ENCODE measurements around the gene MLLT3.

The MLLT3 gene

DNA sequence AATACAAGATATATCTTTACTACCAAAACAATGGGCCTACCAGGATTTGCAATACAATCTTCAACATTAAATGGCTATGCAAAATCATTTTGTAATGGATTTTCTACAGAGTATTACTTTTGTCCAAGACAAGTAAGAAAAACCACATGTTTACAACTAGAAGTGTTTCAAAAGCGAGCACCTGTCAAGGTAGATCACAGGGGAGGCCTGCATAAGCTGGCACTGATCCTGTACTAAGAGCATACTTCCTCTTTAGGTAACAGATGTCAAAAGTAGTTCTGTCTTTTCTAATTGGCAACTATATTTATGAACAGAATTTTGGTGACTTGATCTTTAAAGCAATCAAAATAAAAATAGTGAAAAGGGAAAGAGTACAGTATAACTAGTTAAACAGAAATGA lies 249.0 kb downstream of the MLLT3 start:
- DNase-seq: no peak

- DNase-seq: no peak
These were observed 252.9 kb downstream of the MLLT3 start for GRCh38 chr9:20369391-20369790.

DNA sequence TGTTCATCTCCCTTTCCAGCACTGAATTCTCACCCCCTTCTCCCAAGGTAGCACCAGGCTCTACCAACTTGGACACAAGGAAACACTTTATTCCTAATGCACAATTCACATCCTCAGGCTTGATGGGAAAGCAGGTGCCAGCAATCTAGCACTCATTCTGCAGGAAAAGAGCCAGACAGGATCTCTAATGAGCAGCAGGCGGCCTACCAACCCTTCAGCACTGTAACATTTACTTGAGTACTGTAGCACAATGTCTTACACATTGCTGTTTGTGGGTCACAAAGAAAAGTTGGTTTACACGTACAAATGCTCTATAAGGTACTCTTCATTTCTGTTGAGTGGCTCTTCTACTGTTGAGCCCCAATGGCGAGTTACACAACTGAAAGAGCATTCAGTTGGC lies 254.4 kb downstream of the MLLT3 start:
- no peak for DNase-seq

GRCh38 chr9:20364959-20365358 lies 257.3 kb downstream of the MLLT3 start:
- DNase-seq: no peak

DNA sequence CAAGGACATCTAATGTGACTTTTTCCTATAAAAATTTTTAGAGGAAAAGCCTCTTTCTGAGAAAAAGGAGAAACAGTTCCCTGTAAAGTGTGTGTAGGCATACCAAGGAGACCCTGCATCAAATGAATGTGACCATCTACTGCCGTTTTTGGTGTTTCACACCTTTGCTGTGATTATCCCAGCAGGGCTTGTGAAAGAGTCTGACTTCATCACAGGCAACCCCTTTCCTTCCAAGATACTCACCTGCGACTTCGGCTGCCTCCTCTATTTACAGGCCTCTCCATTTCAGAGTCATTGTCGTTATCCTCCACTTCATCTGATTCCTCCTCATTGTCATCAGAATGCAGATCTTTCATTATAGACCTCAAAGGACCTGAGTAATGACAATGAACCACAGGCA lies 259.1 kb downstream of the MLLT3 start:
- DNase-seq: no peak

DNA sequence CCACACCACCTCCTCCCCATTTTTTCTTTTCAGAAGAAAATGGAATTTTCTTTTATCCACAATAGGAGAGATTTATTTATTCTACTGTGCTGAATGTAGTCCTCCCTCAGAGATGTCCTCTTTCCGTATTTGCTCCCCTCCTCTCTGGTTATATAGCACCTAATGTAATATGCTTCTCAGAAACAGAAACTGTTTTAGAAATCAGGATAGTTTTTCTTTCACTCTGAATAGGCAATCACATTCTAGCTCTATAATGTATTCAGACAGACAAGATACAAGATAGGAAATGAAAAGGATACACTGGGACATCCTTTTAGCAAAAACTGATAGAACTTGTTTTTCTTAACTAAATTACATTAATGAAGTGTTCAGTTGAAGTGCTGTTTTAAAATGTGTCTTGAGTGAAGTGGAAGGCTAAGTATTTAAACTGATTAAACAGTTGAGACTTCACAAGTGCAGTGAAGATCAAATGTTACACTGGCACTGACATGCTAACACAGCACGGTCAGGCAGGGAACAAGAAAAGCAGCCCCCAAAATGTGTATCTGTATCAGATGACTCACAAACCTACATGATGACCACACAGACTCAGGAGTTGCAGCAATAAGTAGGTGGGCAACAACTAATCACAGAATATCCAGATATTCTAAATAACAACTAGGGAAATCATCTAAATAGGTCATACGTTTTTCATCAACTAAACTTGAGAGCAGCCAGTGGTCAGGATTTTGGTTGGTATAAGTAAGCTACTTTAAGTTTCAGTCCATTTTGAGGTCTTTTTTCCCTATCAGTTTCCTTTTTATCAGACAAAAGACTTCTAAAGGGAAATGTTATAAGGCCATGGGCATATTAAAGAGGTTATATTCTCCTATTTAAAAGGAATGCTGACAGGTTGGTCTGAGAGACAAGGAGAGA lies 260.4 kb downstream of the MLLT3 start:
- no peak for DNase-seq

- no peak for DNase-seq
These were observed 261.1 kb downstream of the MLLT3 start for GRCh38 chr9:20361229-20361628.

DNA sequence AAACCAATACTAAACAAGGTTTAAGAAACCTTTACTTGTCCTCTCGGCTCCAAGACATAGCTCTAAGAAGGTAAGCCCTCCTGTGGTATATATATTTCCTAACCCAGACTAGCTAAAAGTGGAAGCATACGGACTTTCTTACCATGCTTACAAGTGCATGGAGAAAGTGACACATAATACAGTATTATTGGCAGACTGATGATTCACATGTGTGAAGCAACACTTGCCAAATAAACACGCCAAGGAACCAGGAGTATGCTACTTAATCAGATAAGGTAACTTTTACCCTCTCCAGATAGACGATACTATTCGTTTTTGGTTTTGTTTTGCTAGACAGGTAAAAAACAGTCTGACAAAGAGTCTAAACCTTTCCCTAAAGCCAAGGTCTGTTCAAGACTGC lies 264.1 kb downstream of the MLLT3 start:
- no peak for DNase-seq

- no peak for DNase-seq
These were observed 265.3 kb downstream of the MLLT3 start for GRCh38 chr9:20357037-20357432.

GRCh38 chr9:20356403-20357036 lies 265.8 kb downstream of the MLLT3 start:
- peak; percentile 53 to 54 for DNase-seq

GRCh38 chr9:20355022-20355421 lies 267.3 kb downstream of the MLLT3 start:
- no peak for DNase-seq

DNA sequence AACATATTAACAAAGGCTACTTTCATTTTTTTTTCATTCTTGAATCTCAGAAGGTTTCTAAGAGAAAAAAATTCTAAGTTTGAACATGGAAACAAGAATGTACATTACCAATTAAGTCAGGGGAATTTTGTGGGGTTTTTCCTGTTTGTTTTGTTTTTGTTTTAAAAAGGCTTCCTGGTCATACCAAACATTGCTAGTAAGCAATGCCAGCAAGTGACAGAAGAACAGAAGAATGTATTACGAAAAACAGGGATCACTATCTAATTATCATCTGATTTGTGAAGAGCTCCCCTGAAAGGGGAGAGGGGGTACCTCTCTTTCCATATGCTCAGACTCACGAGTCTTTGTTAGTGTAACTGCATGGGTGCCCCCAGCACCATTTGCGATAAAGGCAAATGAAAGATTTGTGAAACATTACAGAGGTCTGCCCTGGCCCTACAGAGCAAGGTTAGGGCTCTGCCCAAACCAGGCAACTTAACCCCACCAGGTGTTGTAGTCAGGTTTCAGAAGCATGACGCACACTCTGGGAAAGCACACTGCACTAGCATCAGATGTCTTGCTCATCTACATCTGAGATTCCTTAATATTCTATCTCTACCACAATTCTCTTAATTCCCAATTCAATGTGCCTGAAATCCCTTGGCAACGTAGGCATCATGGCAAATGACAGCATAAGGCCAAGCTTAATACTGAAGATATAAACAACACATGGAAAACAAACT lies 268.2 kb downstream of the MLLT3 start:
- no peak for DNase-seq

DNA sequence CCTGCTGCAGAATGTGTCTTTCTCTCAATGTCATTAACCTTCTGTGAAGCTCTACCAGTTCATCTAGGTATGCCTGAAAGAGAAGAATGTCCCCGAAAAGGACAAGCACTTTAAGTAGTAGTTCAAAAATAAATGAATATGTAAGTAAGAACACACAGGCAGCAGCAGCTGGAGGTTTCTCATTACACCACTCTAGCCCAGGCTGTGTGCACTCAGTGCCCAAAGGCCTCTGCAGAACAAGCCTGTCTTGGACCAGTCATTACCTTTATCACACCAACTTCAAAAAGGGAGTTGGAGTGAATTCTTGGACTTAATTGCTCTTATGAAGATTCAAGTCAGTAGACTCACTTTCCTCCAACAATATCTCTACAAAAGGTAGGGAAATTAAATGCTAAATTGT lies 268.8 kb downstream of the MLLT3 start:
- DNase-seq: no peak

GRCh38 chr9:20352591-20352990 lies 269.7 kb downstream of the MLLT3 start:
- no peak for DNase-seq

DNA sequence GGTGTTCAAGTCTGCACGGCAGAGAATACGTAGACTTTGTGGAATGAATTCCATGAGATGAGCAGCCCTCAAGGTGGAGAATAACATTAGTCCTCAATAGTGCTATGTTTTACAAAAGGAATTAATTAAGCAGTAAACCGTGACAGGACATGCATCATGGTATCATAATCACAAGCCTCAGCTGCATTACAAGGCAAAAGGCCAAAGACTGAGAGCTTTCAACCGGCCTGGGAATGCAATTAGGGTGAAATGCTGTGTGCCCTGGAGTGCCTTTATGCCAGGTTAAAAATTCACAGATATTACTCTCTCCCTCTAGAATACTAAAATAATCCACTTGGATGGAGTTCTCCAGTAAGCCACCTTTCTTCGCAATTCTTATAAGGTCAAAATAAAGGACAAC lies 270.6 kb downstream of the MLLT3 start:
- no peak for DNase-seq

GRCh38 chr9:20349568-20349967 lies 272.7 kb downstream of the MLLT3 start:
- DNase-seq: no peak

DNA sequence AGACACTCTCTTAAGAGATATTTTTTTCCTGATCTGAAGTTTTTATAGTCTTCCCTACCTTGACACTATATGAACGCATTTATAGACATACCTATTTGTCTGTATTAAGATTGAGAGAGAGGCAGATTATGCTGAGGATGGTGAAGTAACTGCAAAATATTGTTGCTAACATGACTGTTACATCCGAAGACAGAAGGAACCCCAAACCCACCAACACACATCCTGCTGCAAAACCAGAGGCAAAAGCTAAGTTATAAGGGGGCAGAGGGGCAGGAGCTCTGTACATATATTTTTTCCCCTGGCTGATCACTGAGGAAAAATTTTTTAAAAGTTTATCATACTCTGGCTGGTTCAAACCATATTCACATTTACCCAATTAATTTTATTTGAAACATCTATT lies 279.0 kb downstream of the MLLT3 start:
- DNase-seq: no peak

DNA sequence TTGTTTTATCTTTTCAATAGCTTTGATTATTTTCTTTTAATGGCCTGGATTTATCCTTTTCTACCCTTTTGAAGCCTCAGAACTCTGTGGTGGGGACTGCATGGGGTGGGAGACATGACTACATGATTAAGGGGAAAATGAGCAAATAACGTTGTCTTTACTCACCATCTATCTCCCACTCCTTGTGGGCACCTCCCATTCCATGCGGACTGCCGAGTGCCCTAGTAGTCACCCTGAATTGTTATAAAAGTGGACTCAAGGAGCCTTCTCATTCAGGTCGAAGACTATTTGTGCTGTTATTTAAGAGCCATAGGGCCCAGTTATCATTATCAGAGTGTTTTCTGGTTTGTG lies 281.8 kb downstream of the MLLT3 start:
- DNase-seq: no peak

- DNase-seq: no peak
These were observed 286.5 kb downstream of the MLLT3 start for GRCh38 chr9:20335668-20336332.

GRCh38 chr9:20333991-20334390 lies 288.3 kb downstream of the MLLT3 start:
- DNase-seq: no peak

DNA sequence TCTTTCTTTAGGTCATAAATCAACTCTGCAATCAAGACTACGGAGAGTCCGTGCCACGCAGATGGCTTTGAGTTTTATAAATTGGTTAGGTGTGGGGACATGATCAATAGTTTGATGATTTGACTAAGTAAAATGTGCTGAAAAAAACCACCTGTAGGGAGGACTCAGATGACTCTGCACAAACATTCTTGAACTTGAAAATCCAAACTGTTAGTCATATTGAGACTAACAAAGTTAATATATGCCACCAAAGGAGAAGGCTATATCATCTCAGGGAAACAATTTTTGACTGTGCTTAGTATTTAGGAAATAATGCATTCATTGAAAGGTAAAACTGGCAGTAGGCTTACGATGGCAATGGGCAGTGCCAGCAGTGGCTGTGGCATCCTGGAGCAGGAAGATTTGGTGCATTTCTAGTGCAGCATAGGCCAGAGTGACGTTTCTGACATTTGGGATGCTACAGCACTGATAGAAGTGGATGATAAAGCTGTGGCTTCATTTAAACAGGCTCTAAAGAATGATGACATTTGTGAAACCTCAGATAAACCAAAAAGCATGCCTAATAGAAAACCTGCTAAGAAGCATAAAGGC lies 291.1 kb downstream of the MLLT3 start:
- DNase-seq: no peak

- DNase-seq: no peak
These were observed 291.6 kb downstream of the MLLT3 start for GRCh38 chr9:20330688-20331087.

GRCh38 chr9:20326516-20326915 lies 295.8 kb downstream of the MLLT3 start:
- DNase-seq: no peak

Data from activated CD4-positive, alpha-beta T cell treated with anti-CD3 and anti-CD28 coated beads for 4 hours (primary cell).